HK-2 (cell line): ENCODE data around the gene CD209.

Experiments used
- DNase-seq: peaks from one replicate; pipeline ENCODE4 v3.0.0-alpha.2; 2018; ENCODE audit not compliant: unreplicated experiment

CD209 gene

DNA sequence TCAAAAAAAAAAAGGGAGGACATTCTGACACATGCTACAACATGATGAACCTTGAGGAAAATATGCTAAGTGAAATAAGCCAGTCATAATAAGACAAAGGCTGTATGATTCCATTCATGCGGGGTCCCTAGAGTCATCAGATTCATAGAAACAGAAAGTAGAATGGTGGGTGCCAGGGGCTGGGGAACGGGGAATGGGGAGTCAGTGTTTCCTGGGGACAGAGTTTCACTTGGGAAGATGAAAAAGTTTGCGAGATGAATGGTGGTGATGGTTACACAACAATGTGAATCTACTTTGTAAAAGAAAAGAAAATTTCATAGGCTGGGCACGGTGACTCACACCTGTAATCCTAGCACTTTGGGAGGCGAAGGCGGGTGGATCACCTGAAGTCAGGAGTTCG is 9.3 kb downstream of the CD209 start:
- no peak for DNase-seq

DNA sequence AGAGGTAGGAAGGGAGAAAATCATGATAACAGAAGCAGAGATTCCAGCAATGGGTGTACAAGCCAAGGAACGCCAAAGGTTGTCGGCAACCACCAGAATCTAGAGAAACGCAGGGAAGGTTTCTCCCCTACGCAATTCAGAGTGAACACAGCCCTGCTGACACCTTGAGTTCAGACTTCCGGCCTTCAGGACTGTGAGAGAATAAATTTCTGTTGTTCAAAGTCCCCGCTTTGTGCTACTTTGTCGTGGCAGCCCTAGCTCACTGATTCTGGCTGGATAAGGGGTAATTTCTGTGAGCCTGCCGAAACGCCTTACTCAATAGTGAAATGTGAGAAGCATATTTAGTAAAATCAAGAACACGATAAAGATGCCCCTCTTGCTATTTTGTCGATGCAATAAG is 10.1 kb downstream of the CD209 start:
- no peak for DNase-seq

DNA sequence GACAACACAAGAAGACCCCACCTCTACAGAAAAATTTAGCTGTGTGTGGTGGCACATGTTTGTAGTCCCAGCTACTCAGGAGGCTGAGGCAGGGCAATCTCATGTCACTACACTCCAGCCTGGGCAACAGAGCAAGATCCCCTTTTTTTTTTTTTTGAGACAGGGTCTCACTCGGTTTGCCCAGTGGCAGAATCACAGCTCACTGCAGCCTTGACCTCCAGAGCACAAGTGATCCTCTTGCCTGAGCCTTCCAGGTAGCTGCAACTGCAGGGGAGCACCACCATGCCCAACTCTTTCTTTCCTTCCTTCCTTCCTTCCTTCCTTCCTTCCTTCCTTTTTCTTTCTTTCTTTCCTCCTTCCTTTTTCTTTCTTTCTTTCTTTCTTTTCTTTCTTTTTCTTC is 11.2 kb downstream of the CD209 start:
- no peak for DNase-seq

DNA sequence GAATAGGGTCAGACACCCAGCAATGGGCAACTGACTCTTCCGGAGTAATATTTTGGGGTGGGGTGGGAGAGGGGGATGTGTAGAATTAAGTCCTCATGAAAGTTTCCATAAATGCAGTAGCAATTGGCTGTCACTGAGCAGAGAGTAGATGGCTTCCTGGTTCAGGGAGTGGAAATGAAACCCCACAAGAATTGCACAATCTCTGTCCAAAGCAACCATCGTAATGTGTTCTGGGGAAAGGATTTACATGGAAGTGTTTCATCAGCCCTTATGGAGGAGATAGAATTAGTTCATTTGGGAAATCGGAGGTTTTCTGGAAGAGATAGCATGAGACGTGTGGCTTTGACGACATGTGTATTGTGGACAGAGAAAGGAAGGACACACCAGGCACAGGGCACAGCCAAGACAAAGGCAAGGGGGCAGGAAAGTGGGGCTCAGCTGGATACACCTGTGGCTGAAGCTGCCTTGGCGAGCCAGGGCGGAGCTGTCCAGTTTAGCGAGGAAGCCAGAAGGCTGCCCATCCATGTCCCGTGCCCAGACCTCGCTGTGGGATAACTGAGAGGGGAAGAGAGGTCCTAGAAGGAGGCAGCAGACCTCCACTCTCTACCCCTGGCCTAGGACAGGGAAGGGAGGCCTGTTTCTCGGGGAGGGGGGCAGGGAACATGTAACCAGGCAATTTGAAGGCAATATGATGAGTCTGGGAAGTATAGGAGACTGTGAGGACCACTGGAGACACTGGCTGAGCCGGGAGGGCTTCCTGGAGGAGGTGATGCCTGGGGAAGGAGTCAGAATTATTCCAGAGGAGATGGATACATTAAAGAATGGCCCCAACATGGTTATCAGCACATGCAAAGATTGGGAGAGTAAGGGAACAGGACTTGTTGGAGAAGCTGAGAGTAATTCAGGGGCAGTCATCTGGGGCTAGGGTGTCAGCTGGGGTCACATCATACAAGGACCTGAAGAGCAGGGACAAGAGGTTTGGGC is 12.8 kb downstream of the CD209 start:
- no peak for DNase-seq

DNA sequence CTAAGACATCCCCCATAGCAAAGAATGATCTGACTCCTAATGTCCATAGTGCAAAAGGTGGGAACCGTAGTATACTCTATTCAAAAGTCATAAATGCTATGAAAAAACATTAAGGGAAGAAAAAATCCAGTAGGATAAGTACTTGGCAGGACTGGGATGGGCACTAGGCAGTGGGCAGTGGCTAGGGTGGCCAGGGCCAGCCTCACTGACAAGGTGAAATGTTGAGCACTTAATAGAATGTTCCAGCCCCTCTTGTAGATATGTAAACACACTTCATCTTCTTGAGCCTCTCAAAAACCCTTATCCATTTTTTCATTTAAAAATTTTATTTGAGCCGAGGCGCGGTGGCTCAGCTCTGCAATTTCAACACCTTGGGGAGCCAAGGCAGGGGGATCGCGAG is 14.0 kb downstream of the CD209 start:
- no peak for DNase-seq

DNA sequence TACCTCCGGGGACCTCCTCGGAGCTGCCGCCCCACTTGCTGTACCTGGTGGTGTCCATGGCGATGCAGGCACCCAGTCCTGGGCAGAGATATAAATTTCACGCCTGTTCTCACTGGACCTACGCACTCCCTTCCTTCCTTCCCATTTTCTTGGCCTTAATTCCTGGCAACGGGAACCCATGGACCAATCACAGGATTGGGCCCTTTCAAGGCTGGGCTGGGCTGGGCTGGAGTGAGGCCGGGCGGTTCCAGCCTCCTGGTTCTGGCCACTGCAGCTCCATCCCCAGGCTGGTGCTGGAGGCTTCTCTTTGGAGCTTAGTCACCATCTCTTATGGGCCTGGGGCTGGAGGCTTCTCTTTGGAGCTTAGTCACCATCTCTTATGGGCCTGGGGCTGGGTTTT is 15.3 kb downstream of the CD209 start, which contains the start of gene CLEC4G:
TSS of gene CLEC4G (minus strand) at position 66 of the 400 bp plus-strand sequence. CDS start at position 58, 8 bp downstream.
- DNase-seq, result no peak

DNA sequence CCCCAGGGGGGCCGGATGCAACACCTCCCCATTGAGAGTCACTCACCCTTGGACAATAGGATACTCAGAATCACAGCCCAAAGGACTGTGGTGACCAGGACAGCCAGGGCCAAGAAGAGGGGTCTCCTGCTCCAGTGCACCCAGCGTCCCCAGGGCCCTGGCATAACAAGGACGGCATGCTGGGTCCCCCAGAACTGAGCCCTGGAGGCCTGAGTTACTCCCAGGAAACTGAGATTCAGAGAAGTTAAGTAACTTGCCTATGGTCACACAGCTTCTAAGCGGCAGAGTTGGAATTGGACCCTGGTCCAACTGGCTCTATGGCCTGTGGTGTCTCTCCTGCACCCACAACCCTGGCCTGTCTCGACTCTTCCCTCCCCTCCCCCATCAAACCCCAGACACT is 15.7 kb downstream of the CD209 start:
- DNase-seq, result no peak

DNA sequence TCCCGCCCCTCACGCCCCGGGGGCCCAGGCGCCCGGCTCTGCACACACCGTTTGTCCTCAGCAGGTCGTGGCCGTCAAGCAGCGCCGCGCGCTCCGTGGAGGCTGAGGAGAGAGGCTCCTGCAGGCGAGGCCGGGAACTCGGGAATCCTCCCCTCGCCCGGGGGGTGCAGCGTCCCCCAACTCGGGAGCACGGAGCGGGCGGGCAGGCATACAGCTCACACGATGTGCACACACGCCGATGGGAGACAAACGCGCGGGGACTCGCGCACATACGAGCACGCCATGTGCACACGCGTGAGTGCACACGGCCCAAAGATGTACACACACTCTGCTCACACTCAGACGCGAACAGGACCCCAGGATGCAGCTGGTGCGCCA is 16.1 kb downstream of the CD209 start:
- DNase-seq, result no peak

DNA sequence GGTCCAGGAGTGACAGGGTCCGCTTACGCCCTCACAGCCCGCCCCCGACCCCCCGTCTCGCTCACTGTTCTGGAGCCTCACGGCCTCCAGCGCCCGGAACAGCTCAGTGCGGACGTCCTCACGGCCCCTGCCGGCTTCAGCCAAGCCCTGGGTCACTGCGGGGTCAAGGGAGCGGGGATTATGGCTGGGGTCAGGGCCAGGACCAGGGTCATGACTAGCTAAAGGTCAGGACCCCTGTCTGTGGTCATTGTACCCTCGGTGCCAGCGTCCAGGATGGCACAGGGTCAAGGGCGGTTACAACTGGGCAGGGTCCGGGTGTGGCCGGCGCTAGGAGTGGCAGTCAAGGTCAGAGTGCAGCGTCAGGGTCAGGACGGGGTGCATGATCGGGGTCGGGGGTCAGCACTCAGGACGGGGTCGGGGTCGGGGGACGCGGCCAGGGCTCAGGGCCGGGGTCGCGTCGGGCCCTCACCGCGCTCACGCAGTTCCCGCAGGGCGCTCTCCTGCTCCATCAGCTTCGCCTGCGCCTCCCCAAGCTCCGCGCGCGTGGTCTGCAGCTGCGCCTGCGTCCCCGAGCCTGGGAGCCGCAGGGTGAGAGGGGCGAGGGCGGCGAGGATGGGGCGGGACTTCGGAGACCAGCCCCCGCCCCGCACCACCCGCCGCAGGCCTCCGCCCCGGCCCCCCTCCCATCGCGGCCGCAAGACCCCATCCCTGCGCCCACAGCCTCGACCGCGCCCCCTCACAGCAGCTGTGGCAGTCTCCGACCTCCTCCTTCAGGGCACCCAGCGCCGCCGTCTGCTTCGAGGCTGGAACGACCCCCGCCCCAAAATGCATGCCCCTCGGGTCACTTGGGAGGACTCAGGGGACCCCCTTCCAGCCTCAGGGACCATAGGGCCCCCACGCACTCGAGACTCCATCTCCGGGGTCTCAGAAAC is 16.8 kb downstream of the CD209 start:
- no peak for DNase-seq

DNA sequence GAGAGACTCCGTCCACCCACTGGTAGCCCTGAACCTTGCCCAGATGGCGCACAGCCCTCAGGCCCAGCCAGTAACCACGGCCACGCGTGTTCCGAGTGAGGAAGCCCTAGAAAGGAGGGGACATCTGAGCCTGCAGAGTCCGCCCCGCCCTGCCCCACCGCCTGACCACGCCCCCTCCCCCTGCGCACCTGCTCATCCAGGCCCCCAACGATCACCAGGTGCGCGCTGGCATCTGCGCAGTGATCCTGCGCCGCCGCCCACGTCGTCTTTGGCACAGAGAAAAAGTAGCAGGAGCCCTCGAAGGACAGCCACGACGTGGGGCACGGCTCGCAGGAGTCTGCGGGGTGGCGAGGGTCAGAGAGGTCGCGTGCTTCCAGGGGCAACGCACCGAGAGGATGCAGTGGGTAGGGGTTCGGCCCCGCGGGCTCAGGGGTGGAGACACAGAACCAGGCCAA is 17.5 kb downstream of the CD209 start:
- DNase-seq, result no peak

DNA sequence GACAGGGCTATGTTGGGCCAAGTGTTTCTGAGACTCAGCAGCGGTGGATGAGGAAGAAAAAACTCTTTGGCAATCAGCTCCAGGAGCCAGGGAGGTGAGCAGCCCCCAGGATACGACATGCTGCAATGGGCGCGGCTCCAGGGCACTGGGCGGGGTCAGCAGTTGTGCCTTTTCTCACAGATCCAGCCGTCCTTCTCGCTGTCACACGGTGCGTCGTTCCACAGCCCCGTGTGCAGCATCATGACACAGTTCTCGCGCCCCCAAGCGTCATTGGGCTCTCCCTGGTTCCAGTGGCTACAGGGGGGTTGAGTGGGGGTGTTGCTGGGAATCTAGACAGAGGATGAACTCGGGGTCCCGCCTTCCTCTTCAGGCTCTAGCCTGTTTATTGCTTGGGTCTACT is 18.1 kb downstream of the CD209 start:
- DNase-seq, result no peak

DNA sequence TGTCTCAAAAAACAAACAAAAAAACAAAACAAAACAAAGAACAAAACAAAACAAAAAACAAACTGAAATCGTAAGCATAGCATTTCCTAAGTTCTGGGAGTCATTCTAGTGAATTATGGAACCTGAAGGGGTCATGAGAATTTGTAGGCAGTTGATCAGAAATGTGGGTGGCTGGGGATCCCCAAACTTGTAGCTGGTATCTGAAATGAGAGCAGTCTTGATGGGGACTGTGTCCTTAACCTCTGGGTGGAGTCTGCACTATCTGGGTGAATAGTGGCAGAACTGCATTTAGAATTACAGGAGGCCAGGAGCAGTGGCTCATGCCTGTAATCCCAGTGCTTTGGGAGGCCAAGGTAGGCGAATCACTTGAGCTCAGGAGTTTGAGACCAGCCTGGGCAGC is 21.5 kb downstream of the CD209 start:
- DNase-seq, result no peak

DNA sequence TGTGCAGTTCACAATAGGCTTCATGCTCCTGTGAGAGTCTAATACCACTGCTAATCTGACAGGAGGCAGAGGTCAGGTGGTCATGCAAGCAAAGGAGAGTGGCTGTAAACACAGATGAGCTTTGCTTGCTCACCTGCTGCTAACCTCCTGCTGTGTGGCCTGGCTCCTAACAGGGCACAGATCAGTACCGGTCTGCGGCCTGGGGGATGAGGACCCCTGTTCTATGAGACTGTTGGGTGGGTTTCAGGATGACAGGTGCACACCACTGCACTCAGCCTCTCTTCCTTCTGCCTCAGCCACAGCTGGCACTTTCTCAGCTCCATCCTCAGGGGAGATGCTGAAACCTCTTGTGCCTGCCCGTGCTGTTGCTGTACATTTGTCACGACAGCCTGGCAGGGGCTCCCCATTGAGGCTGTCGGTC is 25.1 kb downstream of the CD209 start:
- no peak for DNase-seq

DNA sequence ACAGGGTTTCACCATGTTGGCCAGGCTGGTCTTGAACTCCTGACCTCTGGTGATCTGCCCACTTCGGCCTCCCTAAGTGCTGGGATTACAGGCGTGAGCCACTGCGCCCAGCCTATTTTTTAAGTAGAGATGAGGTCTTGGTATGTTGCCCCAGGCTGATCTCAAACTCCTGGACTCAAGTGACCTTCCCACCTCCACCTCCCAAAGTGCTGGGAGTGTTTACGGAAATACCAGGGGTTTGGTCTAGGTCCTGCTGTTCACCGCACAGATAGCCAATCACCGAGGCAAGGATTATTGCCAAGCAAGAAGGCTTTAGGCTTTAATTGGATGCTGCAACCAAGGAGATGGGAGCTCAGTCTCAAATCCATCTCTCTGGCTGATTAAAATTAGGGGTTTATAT is 27.0 kb downstream of the CD209 start:
- no peak for DNase-seq

DNA sequence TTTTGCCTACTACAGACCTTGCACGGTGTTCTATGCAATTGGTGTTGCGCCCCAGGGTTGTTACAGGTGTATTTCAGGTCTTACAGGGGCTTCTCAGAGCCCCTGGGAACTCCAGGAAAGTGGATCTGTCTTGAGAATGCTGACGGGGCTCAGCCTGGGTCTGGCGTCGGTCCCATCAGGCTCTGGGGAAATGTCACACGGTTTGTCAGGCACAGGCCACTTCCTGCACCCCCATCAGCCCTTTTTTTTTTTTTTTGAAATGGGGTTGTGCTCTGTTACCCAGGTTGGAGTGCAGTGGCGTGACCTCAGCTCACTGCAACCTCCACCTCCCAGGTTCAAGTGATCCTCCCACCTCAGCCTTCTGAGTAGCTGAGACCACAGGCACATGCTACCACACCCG is 28.7 kb downstream of the CD209 start:
- no peak for DNase-seq

DNA sequence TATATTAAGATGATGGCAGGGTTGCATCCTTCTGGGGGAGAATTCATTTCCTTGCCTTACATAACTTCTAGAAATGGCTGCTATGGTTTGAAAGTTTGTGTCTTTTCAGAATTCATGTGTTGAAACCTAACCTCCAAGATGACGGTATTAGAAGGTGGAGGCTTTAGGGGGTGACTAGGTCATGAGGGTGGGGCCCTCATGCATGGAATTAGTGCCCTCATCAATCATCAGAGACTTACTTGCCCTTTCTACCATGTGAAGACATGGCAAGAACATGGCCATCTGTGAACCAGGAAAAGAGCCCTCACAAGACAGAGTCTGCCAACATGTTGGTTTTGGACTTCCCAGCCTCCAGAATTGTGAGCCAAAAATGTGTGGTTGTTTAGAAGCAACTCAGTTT is 30.6 kb downstream of the CD209 start:
- no peak for DNase-seq

DNA sequence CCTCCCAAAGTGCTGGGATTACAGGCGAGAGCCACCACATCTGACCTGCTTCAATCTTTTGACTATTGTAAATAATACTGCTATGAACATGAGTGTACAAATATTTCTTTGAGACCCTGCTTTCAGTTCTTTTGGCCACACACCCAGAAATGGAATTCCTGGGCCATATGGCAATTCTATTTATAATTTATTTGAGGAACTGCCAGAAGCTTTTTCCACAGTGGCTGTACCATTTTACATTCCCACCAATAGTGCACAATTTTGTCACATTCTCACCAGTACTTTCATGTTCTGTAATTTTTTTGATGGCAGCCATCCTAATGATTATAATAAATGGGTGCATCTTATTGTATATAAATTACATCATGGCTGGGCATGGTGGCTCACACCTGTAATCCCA is 31.7 kb downstream of the CD209 start:
- no peak for DNase-seq

DNA sequence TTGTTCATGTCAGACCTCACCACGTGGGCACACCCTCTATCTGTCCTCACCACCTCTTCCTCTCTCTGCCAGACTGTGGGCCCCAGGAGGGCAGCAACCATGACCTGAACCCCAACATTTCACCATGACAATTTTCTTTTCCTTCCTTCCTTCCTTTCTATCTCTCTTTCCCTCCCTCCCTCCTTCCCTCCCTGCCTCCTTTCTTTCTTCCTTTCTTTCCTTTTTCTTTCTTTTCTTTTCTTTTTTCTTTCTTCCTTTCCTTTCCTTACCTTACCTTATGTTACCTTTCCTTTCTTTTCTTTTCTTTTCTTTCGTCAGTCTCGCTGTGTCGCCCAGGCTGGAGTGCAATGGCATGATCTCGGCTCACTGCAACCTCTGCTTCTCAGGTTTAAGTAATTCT is 36.7 kb downstream of the CD209 start:
- no peak for DNase-seq

DNA sequence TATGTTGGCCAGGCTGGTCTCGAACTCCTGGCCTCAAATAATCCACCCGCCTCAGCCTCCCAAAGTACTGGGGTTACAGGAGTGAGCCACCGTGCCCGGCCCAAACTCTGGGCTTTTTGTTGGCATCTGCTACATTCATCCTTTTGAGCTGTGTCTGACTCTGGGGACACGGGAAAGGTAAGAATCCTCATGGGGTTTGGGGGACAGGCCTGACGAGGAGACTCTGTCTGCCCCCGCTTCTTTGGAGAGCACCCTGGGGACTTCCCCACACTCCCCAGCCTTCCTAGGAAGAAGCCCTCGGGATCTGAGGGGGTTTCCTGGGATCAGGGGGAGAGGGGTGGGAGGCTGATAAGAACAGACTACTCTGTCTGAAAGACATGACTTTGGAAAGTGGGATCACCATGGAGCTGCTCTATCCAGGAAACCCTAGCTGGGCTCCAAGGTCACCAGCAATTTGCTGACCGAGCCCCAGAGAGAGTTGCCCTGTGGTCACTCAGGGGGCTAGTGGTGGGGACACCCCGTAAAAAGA is 37.3 kb downstream of the CD209 start:
- no peak for DNase-seq

DNA sequence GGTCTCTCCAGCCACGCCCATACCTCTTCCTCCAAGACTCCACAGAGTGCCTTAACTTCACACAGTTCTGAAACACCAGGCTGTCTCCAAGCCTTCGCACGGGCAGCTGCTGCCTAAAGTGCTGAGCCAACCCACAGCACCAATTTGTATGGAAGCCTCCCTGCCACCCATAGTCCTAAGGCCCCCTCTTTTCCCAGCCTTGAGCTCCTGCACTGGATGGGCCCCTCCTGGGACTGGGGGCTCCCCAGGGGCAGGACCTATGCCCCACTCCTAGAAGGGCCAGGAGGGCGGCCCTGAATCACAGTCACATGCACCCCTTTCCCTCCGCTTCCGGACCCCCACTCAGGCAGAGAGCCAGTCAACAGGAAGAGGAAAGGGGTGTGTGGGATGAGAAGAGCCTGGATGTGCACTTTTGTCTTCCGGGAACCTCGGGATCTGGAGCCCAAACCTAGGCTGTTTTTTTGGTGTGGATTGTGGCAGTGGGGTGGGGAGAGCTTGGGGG is 40.3 kb downstream of the CD209 start:
- no peak for DNase-seq

DNA sequence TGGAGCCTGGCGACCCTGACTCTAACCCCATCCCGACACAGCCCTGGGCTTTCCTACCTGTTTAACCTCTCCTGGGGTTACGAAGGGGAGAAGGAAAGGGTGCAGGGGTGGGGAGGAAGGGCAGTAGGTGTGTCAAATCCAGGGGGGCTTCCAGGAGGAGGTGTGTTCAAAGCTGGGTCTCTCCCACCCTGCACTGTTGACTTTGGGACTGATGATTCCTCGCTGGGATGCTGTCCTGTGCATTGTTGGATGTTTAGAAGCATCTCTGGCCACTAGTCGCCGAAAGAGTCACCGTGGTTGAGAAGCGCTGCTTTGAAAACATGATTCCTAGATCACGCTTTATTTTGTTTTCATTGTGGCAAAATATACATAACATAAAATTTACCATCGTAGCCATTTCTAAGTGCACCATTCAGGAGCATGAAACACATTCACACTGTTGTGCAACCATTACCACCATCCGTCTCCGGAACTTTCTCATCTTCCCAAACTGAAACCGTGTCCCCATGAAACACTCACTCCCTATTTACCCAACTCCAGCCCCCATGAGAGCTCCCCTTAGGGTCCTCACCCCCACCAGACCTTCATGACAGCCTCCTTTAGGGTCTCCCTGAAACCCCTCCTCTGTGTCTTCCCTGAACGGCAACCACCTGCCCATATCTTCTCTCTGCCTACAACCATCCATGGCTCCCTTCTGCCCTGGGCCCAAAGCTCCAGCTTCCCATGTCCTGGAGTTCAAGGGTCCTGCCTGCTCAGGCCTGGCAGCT is 41.0 kb downstream of the CD209 start:
- DNase-seq, result no peak
